COLO829 (cell line): Measurements from ENCODE around the gene ZNF566.

ENCODE experiments used
- DNase-seq: peaks from one replicate; pipeline ENCODE4 v3.0.0; 2012; ENCODE audit warnings: low spot score

The ZNF566 gene

GRCh38 chr19:36441339-36441738 is 48.0 kb downstream of the ZNF566 start:
- no peak for DNase-seq

GRCh38 chr19:36436531-36436930 is 52.8 kb downstream of the ZNF566 start:
- no peak for DNase-seq

GRCh38 chr19:36423925-36424324 is 65.4 kb downstream of the ZNF566 start:
- no peak for DNase-seq

- no peak for DNase-seq
Measured at GRCh38 chr19:36421749-36422481, 67.4 kb downstream of the ZNF566 start.

- no peak for DNase-seq
Measured at GRCh38 chr19:36420961-36421748, 68.2 kb downstream of the ZNF566 start.

GRCh38 chr19:36418287-36419001 is 70.9 kb downstream of the ZNF566 start, which contains the start of gene ZFP82:
Gene ZFP82 (minus strand): TSS chr19:36418644. CDS start chr19:36409789, 8,855 bp downstream.
- DNase-seq: no peak

GRCh38 chr19:36417752-36418286 is 71.5 kb downstream of the ZNF566 start:
- no peak for DNase-seq

- no peak for DNase-seq
Measured at GRCh38 chr19:36409841-36410240, 79.5 kb downstream of the ZNF566 start.

GRCh38 chr19:36408101-36408500 is 81.3 kb downstream of the ZNF566 start:
- no peak for DNase-seq

- DNase-seq: no peak
Measured at GRCh38 chr19:36404498-36404897, 84.9 kb downstream of the ZNF566 start.

GRCh38 chr19:36401475-36401874 is 87.9 kb downstream of the ZNF566 start:
- no peak for DNase-seq

- DNase-seq: no peak
Measured at GRCh38 chr19:36398571-36398970, 90.8 kb downstream of the ZNF566 start.
